ENCODE results near the gene HCN2. TPM values are rescaled to one million over a fixed set of nuclear protein-coding genes. Genes with fewer than 3 reads are reported as not detected.

HCN2 gene
- total and polyA plus RNA-seq, 2 of the 8 experiments (the other 6 are each of a cell fraction or from before 2014, with no cell fraction given) = 1.0 to 4.0 TPM

- Histone ChIP-seq H3K79me2 (ENCODE audit: control insufficient read depth in 1 of 2, insufficient read depth in 2 of 2, low read length in 2 of 2) (no peaks in the 10 kb centered on the region), H4K5ac (ENCODE audit: insufficient read length, low read depth, low read length) (no peak overlapping the region), H2BK12ac (ENCODE audit: low read depth, low read length) (no peak overlapping the region), H2BK20ac (ENCODE audit: low read length) (no peak overlapping the region), H2BK120ac (replicated peaks; ENCODE audit: low read depth, low read length) (no peak overlapping the region), H3K4me3 (ENCODE audit: extremely low read depth in 1 of 4, insufficient read depth in 2 of 4, low read depth in 3 of 4, low read length in 4 of 4) (no peak overlapping the region), H3K27me3 (replicated peaks in 1 of 4; ENCODE audit: control insufficient read depth in 3 of 4, extremely low read depth in 1 of 4, insufficient read depth in 3 of 4, low read length in 3 of 4) (peaks cover 7 to 21% (median 14%) of the 10 kb centered on the region in 4 experiments), H3K23me2 (ENCODE audit: low read depth, low read length) (no peaks in the 10 kb centered on the region; the same call in 1 of the 2 replicates), H3K4ac (replicated peaks; ENCODE audit: insufficient read length, low read depth, low read length) (no peak overlapping the region), H3K4me2 (ENCODE audit: insufficient read depth in 1 of 2, low read depth in 2 of 2, low read length in 2 of 2) (no peak overlapping the region), H4K8ac (ENCODE audit: extremely low read depth, insufficient read depth, low read length) (peak overlapping the region; percentile 25), H3K18ac (ENCODE audit: extremely low read depth, low read length) (no peak overlapping the region), H4K91ac (replicated peaks; ENCODE audit: insufficient read length, low read length) (no peak overlapping the region), H3K4me1 (replicated peaks in 1 of 4; ENCODE audit: control insufficient read depth in 3 of 4, insufficient read depth in 4 of 4, low read length in 3 of 4) (no peaks in the 10 kb centered on the region), H2BK15ac (ENCODE audit: low read length) (no peak overlapping the region), H2BK5ac (ENCODE audit: low read depth, low read length) (no peak overlapping the region), H4K20me1 (replicated peaks in 1 of 2; ENCODE audit: control insufficient read depth in 1 of 2, insufficient read depth in 2 of 2, low read length in 2 of 2) (peaks cover 4 to 9% of the 10 kb centered on the region in 2 experiments), H2AK5ac (ENCODE audit: low read depth, low read length) (no peak overlapping the region), H3K23ac (ENCODE audit: insufficient read length) (no peak overlapping the region), H2AFZ (ENCODE audit: low read length) (no peak overlapping the region), H3K14ac (ENCODE audit: insufficient read length) (no peak overlapping the region), H3K56ac (replicated peaks; ENCODE audit: insufficient read length, low read depth, low read length) (no peak overlapping the region), H3K9me3 (ENCODE audit: insufficient read depth in 2 of 2, low read depth in 1 of 2, low read length in 1 of 2) (no peaks in the 10 kb centered on the region), H3K36me3 (ENCODE audit: control insufficient read depth in 2 of 4, insufficient read depth in 4 of 4, low read length in 3 of 4) (peaks cover 0 to 4% (median 0%) of the 10 kb centered on the region in 4 experiments; a peak in 1 of 8 replicates), H3K79me1 (ENCODE audit: low read depth, low read length) (no peaks in the 10 kb centered on the region), H3K27ac (ENCODE audit: low read depth, low read length) (no peak overlapping the region), H3K9ac (replicated peaks in 1 of 4; ENCODE audit: extremely low read depth in 1 of 4, low read depth in 3 of 4, low read length in 3 of 4) (no peak overlapping the region)
- 89% methylated on average over 30 of the region's 42 CpGs; no CpG with 5 or more reads in 1 of the 2 experiments for WGBS, 2 experiments (ENCODE audit: extremely low coverage in 1 of 2, insufficient coverage in 1 of 2, insufficient read length in 1 of 2, insufficient replicate concordance in 2 of 2, low coverage in 1 of 2, low lambda C conversion rate in 2 of 2, missing lambda C conversion rate in 1 of 2)
- TF ChIP-seq E2F6 (IDR thresholded peaks at IDR 0.05) (no peak), TBP (IDR thresholded peaks at IDR 0.05; ENCODE audit: low read depth, low read length) (no peak), BACH1 (IDR thresholded peaks at IDR 0.05; ENCODE audit: low read length) (no peak), USF2 (IDR thresholded peaks at IDR 0.05; ENCODE audit: low read length) (no peak), ZNF274 (IDR thresholded peaks at IDR 0.05; ENCODE audit: borderline replicate concordance, extremely low read depth, low read length) (no peak), YY1 (IDR thresholded peaks at IDR 0.05; ENCODE audit: low read depth, low read length) (no peak), CTBP2 (IDR thresholded peaks at IDR 0.05; ENCODE audit: borderline replicate concordance, insufficient read depth, insufficient read length, low read length) (no peak), EGR1 (IDR thresholded peaks at IDR 0.05; ENCODE audit: borderline replicate concordance, low read depth, low read length) (no peak), NRF1 (IDR thresholded peaks at IDR 0.05; ENCODE audit: low read depth, low read length) (no peak), SIX5 (IDR thresholded peaks at IDR 0.05; ENCODE audit: low read depth, low read length) (no peak)
- CTCF ChIA-PET (ENCODE audit: partially characterized antibody) = interaction anchor here (0.7 to 1.2 kb wide), 2 partner anchors 10 to 31 kb away, joined by 3 read pairs; no protein-coding TSS in a partner anchor
- no peak for DNase-seq (ENCODE audit: low read depth in 1 of 2, low spot score in 2 of 2)
- POLR2A ChIA-PET (ENCODE audit: partially characterized antibody) = interaction anchor here (0.6 to 1.5 kb wide), 5 partner anchors 19 to 63 kb away, joined by 3 to 6 read pairs (median 3); no protein-coding TSS in a partner anchor
- no peak for FAIRE-seq
Measured at GRCh38 chr19:595326-596262, 5.9 kb downstream of the HCN2 start.
